Measurements from ENCODE around the gene KRT71. TPM values are rescaled to one million over a fixed set of nuclear protein-coding genes. Genes with fewer than 3 reads are reported as not detected.

The KRT71 gene
- total RNA-seq, 1 donor = not detected

DNA sequence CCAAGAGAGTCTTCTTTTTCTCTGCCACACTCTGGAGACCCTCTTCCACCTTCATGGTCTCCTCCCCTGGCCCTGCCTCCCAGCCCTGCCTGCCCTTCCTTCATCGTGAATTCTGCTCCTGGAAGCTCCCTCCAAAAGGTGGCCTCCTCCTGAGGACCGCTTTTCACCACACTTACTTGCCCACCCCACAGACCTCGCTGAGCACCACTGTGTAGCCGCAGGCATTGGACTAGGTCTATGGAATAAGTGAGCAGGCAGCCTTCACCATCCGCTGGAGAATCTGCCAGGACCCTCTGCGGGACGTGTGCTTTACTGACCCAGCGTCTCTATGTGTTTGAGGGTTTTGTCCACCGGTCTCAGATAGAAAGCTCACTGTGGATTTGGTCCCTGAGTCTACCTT lies 23.1 kb downstream of the KRT71 start:
- no peak overlapping the region for H3K4me3 ChIP-seq (ENCODE audit: low read depth, low read length)
- no peak for DNase-seq (ENCODE audit: low read depth)
- no peak for TF ChIP-seq CTCF (IDR thresholded peaks at IDR 0.05; ENCODE audit: insufficient read depth, low read length)

GRCh38 chr12:52529417-52529816 lies 23.5 kb downstream of the KRT71 start:
- DNase-seq (ENCODE audit: low read depth) = no peak
- no peak for TF ChIP-seq CTCF (IDR thresholded peaks at IDR 0.05; ENCODE audit: insufficient read depth, low read length)
- H3K4me3 ChIP-seq (ENCODE audit: low read depth, low read length) = no peak overlapping the region

- TF ChIP-seq CTCF (IDR thresholded peaks at IDR 0.05; ENCODE audit: insufficient read depth, low read length) = no peak
- no peak for DNase-seq (ENCODE audit: low read depth)
- no peak overlapping the region for H3K4me3 ChIP-seq (ENCODE audit: low read depth, low read length)
Observed at GRCh38 chr12:52528641-52529143, 24.3 kb downstream of the KRT71 start.

DNA sequence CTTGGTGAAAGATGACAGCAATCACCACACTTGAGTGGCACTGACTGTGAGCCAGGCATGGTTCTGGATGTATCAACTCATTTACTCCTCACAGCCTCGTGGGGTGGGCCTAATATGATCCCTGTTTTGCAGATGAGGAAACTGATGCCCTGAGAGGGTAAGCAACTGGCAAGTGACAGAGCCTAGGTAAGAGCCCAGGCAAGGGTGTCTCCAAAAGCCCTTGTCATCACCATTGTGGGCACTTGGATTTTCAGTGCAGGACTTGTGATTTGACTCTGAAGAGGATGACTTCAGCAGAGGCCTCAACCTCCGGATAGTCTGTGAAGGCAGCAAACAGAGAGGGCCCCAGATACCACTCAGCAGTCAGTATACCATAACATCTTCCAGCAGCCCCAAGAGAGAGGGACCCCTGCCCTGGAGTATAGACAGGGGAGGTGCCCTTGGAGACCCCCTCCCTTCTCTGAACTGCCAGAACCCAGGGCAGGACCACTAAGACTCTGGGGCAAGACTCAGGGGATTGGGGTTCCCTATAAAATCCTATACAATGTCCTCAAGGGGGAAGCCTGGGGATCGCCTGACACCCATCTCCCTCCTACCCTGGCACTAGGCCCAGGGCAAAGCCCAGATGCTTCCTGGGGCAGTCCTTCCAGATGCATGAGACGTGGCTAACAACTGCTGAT lies 25.7 kb downstream of the KRT71 start:
- no peak overlapping the region for H3K4me3 ChIP-seq (ENCODE audit: low read depth, low read length)
- TF ChIP-seq CTCF (IDR thresholded peaks at IDR 0.05; ENCODE audit: insufficient read depth, low read length) = no peak
- no peak for DNase-seq (ENCODE audit: low read depth)

- TF ChIP-seq CTCF (IDR thresholded peaks at IDR 0.05; ENCODE audit: insufficient read depth, low read length) = no peak
- no peak overlapping the region for H3K4me3 ChIP-seq (ENCODE audit: low read depth, low read length)
- DNase-seq (ENCODE audit: low read depth) = no peak
Observed at GRCh38 chr12:52526511-52526951, 26.4 kb downstream of the KRT71 start.

DNA sequence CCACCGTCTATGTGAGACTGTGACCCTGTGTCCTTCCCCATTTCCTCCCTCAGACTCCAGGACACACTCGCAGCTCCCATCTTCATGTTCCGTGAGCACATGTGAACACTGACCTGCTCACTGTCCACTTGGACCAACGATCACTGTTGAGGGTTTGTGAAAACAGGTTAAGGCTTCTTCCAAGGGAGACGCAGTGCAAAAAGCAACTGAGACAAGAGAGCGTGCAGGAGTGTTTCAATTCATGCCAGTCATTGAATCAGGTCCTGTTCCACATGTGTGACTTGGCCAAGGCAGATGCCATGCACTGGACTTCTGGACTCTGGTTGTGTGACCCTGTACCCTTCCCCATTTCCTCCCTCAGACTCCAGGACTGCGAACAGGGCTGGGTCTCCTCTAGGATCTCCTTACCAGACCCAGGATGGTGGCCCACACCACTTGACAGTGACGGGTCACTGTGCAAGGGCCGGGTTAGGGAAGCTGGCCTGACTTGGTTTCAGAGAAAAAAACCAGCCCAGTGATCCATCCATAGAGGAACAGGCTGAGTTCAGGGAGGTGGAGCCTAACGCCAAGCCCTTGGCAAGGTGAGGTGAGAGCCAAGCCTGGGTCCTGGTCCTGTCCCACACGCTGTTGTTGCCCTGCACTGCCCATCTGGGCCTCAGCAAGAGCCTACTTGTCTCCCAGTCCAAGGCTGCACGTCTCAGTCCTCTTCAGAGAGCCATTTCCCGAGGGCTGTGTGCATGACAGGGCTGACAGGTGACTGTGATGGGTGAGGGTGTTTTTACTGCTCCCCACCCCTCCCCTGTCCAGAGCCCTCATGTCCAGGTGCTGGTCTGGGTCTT lies 27.1 kb downstream of the KRT71 start:
- no peak for DNase-seq (ENCODE audit: low read depth)
- no peak overlapping the region for H3K4me3 ChIP-seq (ENCODE audit: low read depth, low read length)
- no peak for TF ChIP-seq CTCF (IDR thresholded peaks at IDR 0.05; ENCODE audit: insufficient read depth, low read length)
